ENCODE results near the gene ABL2. TPM values are rescaled to one million over a fixed set of nuclear protein-coding genes. Genes with fewer than 3 reads are reported as not detected.

ABL2 gene
- total RNA-seq, 2 experiments from 2014 or later = 15.8 to 16.4 TPM

- intact Hi-C loops (cut with DNase I, micrococcal nuclease) = no loop called here
- CTCF ChIA-PET = no interaction called here
Observed at GRCh38 chr1:179167418-179167777, 62.1 kb downstream of the ABL2 start.

GRCh38 chr1:179166663-179167417 is 62.6 kb downstream of the ABL2 start:
- no peak overlapping the region for H3K27ac ChIP-seq (ENCODE audit: low read depth in 1 of 2, low read length in 2 of 2)
- Mint-ChIP-seq H3K27me3 (no peaks in the 10 kb centered on the region), H3K27ac (no peak overlapping the region), H3K4me1 (ENCODE audit: low read depth) (peaks cover 15% of the 10 kb centered on the region), H3K36me3 (ENCODE audit: low read depth) (peaks cover 5% of the 10 kb centered on the region), H3K4me3 (no peak overlapping the region), H3K9me3 (no peaks in the 10 kb centered on the region)
- TF ChIP-seq CTCF (IDR thresholded peaks at IDR 0.05) = no peak
- CTCF ChIA-PET = no interaction called here
- no peaks in the 10 kb centered on the region for H3K9me3 ChIP-seq (ENCODE audit: control insufficient read depth in 1 of 2, insufficient read depth in 1 of 2, low read length in 2 of 2)
- intact Hi-C loops (cut with DNase I, micrococcal nuclease) = no loop called here
- H3K27me3 ChIP-seq (ENCODE audit: control insufficient read depth in 1 of 2, insufficient read depth in 2 of 2, low read length in 2 of 2) = no peaks in the 10 kb centered on the region
- DNase-seq (no peak), ATAC-seq (ENCODE audit: poor library complexity) (no peak)
- no peaks in the 10 kb centered on the region for H3K36me3 ChIP-seq (ENCODE audit: insufficient read depth, low read length)
- H3K4me1 ChIP-seq (ENCODE audit: insufficient read depth, low read length) = no peaks in the 10 kb centered on the region
- POLR2A ChIA-PET = no interaction called here
- H3K4me3 ChIP-seq (ENCODE audit: low read length) = no peak overlapping the region

More at GRCh38 chr1:179167418-179167777, 62.1 kb downstream of the ABL2 start:
- H3K4me1 ChIP-seq (ENCODE audit: insufficient read depth, low read length) = no peaks in the 10 kb centered on the region
- POLR2A ChIA-PET = no interaction called here
- peaks cover 19% of the 10 kb centered on the region for H3K4me1 Mint-ChIP-seq (ENCODE audit: low read depth)
- H3K27me3 ChIP-seq (ENCODE audit: control insufficient read depth in 1 of 2, insufficient read depth in 2 of 2, low read length in 2 of 2) = no peaks in the 10 kb centered on the region
- H3K4me3 ChIP-seq (ENCODE audit: low read length) = no peak overlapping the region
- no peak overlapping the region for H3K27ac ChIP-seq (ENCODE audit: low read depth in 1 of 2, low read length in 2 of 2)
- H3K9me3 ChIP-seq (ENCODE audit: control insufficient read depth in 1 of 2, insufficient read depth in 1 of 2, low read length in 2 of 2) = no peaks in the 10 kb centered on the region
- H3K27me3 Mint-ChIP-seq = no peaks in the 10 kb centered on the region
- no peaks in the 10 kb centered on the region for H3K36me3 ChIP-seq (ENCODE audit: insufficient read depth, low read length)
- no peaks in the 10 kb centered on the region for H3K9me3 Mint-ChIP-seq
- ATAC-seq (ENCODE audit: poor library complexity) (no peak), DNase-seq (no peak)
- TF ChIP-seq CTCF (IDR thresholded peaks at IDR 0.05) = no peak
- peaks cover 5% of the 10 kb centered on the region for H3K36me3 Mint-ChIP-seq (ENCODE audit: low read depth)
- H3K4me3 Mint-ChIP-seq = no peak overlapping the region
- H3K27ac Mint-ChIP-seq = no peak overlapping the region

GRCh38 chr1:179164494-179164893 is 65.0 kb downstream of the ABL2 start:
- CTCF ChIA-PET = no interaction called here
- Mint-ChIP-seq H3K9me3 (no peaks in the 10 kb centered on the region), H3K4me1 (ENCODE audit: low read depth) (peaks cover 12% of the 10 kb centered on the region), H3K27ac (no peak overlapping the region), H3K4me3 (no peak overlapping the region), H3K27me3 (no peaks in the 10 kb centered on the region), H3K36me3 (ENCODE audit: low read depth) (peaks cover 5% of the 10 kb centered on the region)
- ATAC-seq (ENCODE audit: poor library complexity) (no peak), DNase-seq (no peak)
- H3K36me3 ChIP-seq (ENCODE audit: insufficient read depth, low read length) = no peaks in the 10 kb centered on the region
- no peak overlapping the region for H3K4me3 ChIP-seq (ENCODE audit: low read length)
- no peak overlapping the region for H3K27ac ChIP-seq (ENCODE audit: low read depth in 1 of 2, low read length in 2 of 2)
- H3K9me3 ChIP-seq (ENCODE audit: control insufficient read depth in 1 of 2, insufficient read depth in 1 of 2, low read length in 2 of 2) = no peaks in the 10 kb centered on the region
- no peak for TF ChIP-seq CTCF (IDR thresholded peaks at IDR 0.05)
- H3K27me3 ChIP-seq (ENCODE audit: control insufficient read depth in 1 of 2, insufficient read depth in 2 of 2, low read length in 2 of 2) = no peaks in the 10 kb centered on the region
- intact Hi-C loops (cut with DNase I, micrococcal nuclease) = no loop called here
- POLR2A ChIA-PET = no interaction called here
- no peaks in the 10 kb centered on the region for H3K4me1 ChIP-seq (ENCODE audit: insufficient read depth, low read length)
